ENCODE data around the gene UBL5.
"Not testable (repeated sequence)": the region's sequence is repeated elsewhere in the genome, so short reads cannot be mapped to it uniquely, and the experiment has no call there.

The UBL5 gene

DNA sequence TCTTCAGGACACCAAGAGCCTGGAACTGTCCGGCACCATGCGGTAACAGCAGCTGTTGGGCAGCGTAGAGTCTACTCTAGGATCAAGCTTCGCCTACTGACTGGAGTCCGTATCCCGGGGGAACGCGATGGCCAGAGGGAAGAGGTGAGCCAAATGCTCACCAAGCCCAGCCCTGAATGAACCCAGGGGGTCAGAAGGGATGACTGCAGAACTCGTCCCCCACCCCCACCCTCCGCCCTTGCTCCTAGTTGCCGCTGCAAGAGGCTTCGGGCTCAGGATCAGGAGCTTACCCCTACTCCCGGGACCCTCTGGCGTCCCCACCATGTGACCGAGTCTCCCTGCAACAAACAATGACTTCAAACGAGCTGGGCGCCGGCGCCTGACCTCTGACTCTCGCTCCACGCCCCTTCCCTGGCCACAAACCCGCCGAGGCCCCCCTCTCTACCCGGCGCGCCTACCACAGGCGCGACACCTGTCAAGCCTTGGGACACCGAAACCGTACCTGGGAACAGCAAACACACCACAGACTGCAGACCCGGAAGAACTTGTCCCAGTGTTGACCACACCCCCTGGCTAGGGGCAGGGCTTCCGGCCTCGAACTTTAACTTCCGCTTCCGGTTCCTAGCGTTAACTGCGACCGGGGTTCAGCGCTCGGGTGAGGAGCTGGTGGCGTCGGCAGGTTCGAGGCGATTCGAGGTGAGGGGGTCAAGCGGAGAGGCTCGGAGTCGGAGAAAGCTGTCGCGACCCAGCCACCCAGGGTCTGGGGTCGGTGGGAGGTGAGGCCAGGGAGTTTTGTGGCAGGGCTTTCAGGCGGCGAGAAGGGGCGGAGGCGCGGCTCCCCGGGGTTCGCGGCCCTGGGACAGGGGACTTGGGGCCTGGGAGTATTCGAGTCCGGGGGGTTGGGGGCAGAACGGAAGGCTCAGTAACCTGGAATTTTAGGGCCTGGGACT, at the start of gene UBL5:
Gene UBL5 (plus strand): TSS at position 630 of the 950 bp plus-strand sequence. CDS start 420 bp downstream, outside the sequence.
- ChIA-PET POLR2A (ENCODE audit: low non-redundant PET) (no interaction called here), CTCF (interaction anchor here (0.5 to 0.6 kb wide), 4 partner anchors 21 to 285 kb away, joined by 3 to 4 read pairs (median 3); no protein-coding TSS in a partner anchor)
- peak; percentile 94 for DNase-seq (ENCODE audit: low spot score)
- H3K27ac ChIP-seq: peak within 1 kb of the TSS; percentile 73
- no peak for TF ChIP-seq CTCF (conservative IDR thresholded peaks at IDR 0.05; ENCODE audit: low read depth)

GRCh38 chr19:9782338-9782737, 45.4 kb upstream of the UBL5 start:
- CTCF ChIA-PET: interaction anchor here (0.7 kb wide), 1 partner anchor 70 kb away, joined by 5 read pairs; no protein-coding TSS in a partner anchor
- no peak for DNase-seq (ENCODE audit: low spot score)
- no peak overlapping the region for H3K27ac ChIP-seq
- no peak for TF ChIP-seq CTCF (conservative IDR thresholded peaks at IDR 0.05; ENCODE audit: low read depth)
- POLR2A ChIA-PET (ENCODE audit: low non-redundant PET): no interaction called here

- POLR2A ChIA-PET (ENCODE audit: low non-redundant PET); CTCF ChIA-PET; DNase-seq (ENCODE audit: low spot score): not testable (repeated sequence)
- H3K27ac ChIP-seq: peak overlapping the region; percentile 92
Measured at GRCh38 chr19:9784163-9784496, 43.6 kb upstream of the UBL5 start.

DNA sequence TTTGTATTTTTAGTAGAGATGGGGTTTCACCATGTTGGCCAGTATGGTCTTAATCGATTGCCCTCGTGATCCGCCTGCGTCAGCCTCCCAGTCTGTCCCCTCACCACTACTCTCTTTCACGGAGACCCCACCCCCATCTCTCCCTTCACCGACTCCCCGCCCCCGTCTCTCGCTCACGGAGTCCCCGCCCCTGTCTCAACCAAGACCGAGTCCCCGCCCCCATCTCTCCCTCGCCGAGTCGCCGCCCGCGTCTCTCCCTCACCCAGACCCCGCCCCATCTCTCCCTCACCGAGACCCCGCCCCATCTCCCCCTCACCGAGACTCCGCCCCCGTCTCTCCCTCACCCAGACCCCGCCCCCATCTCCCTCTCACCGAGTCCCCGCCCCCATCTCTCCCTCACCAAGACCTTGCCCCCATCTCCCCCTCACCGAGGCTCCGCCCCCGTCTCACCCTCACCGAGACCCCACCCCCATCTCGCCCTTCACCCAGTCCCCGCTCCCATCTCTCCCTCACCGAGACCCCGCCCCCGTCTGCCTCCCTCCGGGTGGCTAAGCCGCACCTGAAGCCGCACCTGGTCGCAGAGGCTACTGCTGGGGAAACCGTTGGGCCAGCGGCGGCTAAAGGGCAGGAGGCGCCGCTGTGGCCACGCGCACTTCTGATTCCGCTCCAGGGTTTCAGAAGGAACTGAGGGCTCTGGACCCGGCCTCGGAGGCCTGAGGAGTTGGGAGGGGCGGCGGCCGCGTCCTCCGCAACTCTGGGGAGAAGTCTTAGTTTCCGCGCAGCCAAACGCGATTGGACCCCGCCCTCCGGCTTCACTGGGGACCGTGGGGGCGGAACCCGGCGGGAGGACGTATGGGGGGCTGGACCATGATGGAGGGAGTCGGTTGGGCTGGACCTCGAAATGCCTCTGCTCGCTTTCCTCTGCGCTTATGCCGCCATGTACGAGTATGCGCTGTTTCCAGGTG, 42.1 kb upstream of the UBL5 start:
- peak overlapping the region; percentile 92 for H3K27ac ChIP-seq
- POLR2A ChIA-PET (ENCODE audit: low non-redundant PET): interaction anchor here (0.6 kb wide), 1 partner anchor 132 kb away, joined by 4 read pairs; no protein-coding TSS in a partner anchor
- peak; percentile 97 for DNase-seq (ENCODE audit: low spot score)
- no peak for TF ChIP-seq CTCF (conservative IDR thresholded peaks at IDR 0.05; ENCODE audit: low read depth)
- CTCF ChIA-PET: no interaction called here

DNA sequence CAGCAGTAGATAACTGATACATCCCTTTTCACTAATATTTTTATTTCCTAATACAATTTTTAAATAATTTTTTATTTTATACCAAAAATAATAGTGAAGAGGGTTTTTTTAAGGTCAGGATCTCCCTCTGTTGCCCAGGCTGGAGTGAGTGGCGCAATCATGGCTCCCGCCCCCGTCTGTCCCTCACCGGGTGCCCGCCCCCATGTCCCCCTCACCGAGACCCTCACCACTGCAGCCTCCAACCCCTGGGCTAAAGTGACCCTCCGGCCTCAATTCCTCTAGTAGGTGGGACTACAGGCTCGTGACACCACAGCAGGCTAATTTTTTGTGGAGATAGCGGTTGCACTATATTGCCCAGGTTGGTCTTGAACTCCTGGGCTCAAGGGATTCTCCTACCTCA, 41.4 kb upstream of the UBL5 start:
- TF ChIP-seq CTCF (conservative IDR thresholded peaks at IDR 0.05; ENCODE audit: low read depth): no peak
- POLR2A ChIA-PET (ENCODE audit: low non-redundant PET): no interaction called here
- CTCF ChIA-PET: no interaction called here
- H3K27ac ChIP-seq: peak overlapping the region; percentile 92
- DNase-seq (ENCODE audit: low spot score): no peak

DNA sequence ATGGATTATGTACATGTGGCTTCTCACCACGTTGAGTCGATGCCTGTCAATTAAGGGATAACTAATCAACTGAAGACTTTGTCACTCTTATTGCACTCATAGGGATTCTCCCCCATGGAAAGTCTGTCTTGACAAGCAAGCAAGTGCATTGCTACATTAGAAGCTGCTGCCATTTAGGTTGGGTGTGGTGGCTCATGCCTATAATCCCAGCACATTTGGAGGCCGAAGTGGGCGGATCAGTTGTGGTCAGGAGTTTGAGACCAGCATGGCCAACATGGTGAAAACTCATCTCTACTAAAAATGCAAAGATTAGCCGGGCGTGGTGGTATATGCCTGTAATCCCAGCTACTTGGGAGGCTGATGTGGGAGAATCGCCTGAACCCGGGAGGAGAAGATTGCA, 40.9 kb upstream of the UBL5 start:
- CTCF ChIA-PET: no interaction called here

GRCh38 chr19:9788604-9789003, 39.1 kb upstream of the UBL5 start:
- CTCF ChIA-PET: interaction anchor here (0.6 to 1.1 kb wide), 2 partner anchors 202 to 485 kb away, joined by 4 to 5 read pairs; no protein-coding TSS in a partner anchor
- DNase-seq (ENCODE audit: low spot score); POLR2A ChIA-PET (ENCODE audit: low non-redundant PET); H3K27ac ChIP-seq: not testable (repeated sequence)

More for the DNA sequence above, 40.9 kb upstream of the UBL5 start:
- POLR2A ChIA-PET (ENCODE audit: low non-redundant PET): no interaction called here
- peak overlapping the region; percentile 92 for H3K27ac ChIP-seq
- DNase-seq (ENCODE audit: low spot score): no peak
- no peak for TF ChIP-seq CTCF (conservative IDR thresholded peaks at IDR 0.05; ENCODE audit: low read depth)

Measured in RWPE1 (cell line).